Kidney epithelial cell (primary cell): Measurements from ENCODE around the gene XXYLT1. TPM values are rescaled to one million over a fixed set of nuclear protein-coding genes. Genes with fewer than 3 reads are reported as not detected.

ENCODE experiments used
- DNase-seq: peaks from one replicate; pipeline ENCODE4 v3.0.0-alpha.2; 2010; ENCODE audit warnings: low read depth
- H3K27me3 ChIP-seq: 2 replicates; pipeline ENCODE4 v1.6.0; 2011; ENCODE audit warnings: low read length; ENCODE audit not compliant: control insufficient read depth, insufficient read depth
- H3K36me3 ChIP-seq: 2 replicates; pipeline ENCODE4 v1.5.1; 2011; ENCODE audit warnings: low read length; ENCODE audit not compliant: control insufficient read depth, insufficient read depth
- H3K4me3 ChIP-seq: 2 replicates; pipeline ENCODE4 v1.5.1; 2011; ENCODE audit warnings: low read depth, mild to moderate bottlenecking, control low read depth, low read length
- total RNA-seq: library from RNA; depleted of rRNA; stranded (reverse); fragments of >200 nt; gene quantifications from 2 replicates; pipeline ENCODE4 v1.2.3, GENCODE V29; 2015
- TF ChIP-seq, protein P1 (sequence below): IDR thresholded peaks from 2 replicates; pipeline ENCODE4 v1.5.1; 2011; ENCODE audit warnings: mild to moderate bottlenecking, moderate library complexity, low read length, control low read depth, inconsistent platforms; ENCODE audit not compliant: insufficient read depth, poor library complexity, severe bottlenecking

The XXYLT1 gene
- total RNA-seq, 1 donor from 2014 or later = 18.7 TPM

GRCh38 chr3:195096484-195097330 lies 174.3 kb downstream of the XXYLT1 start:
- DNase-seq = no peak
- Histone ChIP-seq H3K27me3 (no peaks in the 10 kb centered on the region), H3K36me3 (no peaks in the 10 kb centered on the region), H3K4me3 (no peak overlapping the region)
- TF ChIP-seq, protein P1, sequence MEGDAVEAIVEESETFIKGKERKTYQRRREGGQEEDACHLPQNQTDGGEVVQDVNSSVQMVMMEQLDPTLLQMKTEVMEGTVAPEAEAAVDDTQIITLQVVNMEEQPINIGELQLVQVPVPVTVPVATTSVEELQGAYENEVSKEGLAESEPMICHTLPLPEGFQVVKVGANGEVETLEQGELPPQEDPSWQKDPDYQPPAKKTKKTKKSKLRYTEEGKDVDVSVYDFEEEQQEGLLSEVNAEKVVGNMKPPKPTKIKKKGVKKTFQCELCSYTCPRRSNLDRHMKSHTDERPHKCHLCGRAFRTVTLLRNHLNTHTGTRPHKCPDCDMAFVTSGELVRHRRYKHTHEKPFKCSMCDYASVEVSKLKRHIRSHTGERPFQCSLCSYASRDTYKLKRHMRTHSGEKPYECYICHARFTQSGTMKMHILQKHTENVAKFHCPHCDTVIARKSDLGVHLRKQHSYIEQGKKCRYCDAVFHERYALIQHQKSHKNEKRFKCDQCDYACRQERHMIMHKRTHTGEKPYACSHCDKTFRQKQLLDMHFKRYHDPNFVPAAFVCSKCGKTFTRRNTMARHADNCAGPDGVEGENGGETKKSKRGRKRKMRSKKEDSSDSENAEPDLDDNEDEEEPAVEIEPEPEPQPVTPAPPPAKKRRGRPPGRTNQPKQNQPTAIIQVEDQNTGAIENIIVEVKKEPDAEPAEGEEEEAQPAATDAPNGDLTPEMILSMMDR = no peak

- Histone ChIP-seq H3K27me3 (no peaks in the 10 kb centered on the region), H3K4me3 (no peak overlapping the region), H3K36me3 (no peaks in the 10 kb centered on the region)
- no peak for DNase-seq
- TF ChIP-seq, protein P1 = no peak
Measured at GRCh38 chr3:195096053-195096452, 174.9 kb downstream of the XXYLT1 start.

DNA sequence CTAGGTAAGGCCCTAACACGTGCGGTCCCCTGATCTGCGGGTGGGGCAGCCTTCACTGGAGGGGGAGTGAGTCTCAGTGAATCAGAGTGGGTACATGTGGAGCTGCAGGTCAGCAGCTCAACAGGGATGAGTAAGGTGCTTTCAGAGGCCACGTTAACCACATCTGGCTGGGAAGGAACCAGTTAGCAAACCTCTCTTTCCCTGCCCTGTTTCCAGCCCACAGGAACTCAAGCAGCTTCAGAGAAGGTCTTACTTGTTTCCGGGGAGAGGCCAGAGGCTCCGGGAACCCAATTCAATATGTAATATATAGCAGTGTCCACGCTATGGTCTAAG lies 175.3 kb downstream of the XXYLT1 start:
- TF ChIP-seq, protein P1 = no peak
- no peak for DNase-seq
- Histone ChIP-seq H3K4me3 (no peak overlapping the region), H3K36me3 (no peaks in the 10 kb centered on the region), H3K27me3 (no peaks in the 10 kb centered on the region)

DNA sequence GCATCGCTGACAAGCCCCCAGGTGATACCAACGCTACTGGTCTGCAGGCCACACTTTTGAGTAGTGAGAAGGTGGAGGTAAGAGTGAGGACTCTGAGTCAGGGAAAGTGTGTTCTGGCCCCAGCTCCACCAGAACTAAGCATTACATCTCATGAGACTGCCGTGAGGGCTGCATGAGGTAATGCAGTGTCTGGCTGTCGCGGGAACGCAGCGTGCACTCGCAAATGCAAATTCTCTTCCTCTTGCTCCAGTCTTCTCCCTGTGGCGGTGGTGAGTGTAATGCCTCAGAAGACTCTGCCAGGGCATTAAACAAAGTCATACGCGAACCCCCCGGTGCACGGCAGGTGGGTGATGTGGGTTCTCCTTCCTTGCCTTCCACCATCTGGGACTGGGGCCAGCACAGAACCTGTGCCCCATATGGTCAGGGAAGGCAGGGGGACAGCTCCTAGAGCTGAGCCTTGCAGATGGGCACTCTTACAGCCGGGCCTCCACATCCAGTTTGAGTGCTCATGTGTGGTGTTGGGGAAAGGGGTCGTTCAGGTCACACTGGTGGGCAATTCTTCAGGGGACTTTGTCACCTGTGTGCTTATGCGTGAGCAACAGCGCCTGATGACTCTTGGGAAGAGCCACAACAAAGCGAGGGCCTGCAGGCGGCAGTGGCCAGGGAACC lies 175.8 kb downstream of the XXYLT1 start:
- Histone ChIP-seq H3K4me3 (no peak overlapping the region), H3K27me3 (no peaks in the 10 kb centered on the region), H3K36me3 (no peaks in the 10 kb centered on the region)
- TF ChIP-seq, protein P1 = no peak
- no peak for DNase-seq

DNA sequence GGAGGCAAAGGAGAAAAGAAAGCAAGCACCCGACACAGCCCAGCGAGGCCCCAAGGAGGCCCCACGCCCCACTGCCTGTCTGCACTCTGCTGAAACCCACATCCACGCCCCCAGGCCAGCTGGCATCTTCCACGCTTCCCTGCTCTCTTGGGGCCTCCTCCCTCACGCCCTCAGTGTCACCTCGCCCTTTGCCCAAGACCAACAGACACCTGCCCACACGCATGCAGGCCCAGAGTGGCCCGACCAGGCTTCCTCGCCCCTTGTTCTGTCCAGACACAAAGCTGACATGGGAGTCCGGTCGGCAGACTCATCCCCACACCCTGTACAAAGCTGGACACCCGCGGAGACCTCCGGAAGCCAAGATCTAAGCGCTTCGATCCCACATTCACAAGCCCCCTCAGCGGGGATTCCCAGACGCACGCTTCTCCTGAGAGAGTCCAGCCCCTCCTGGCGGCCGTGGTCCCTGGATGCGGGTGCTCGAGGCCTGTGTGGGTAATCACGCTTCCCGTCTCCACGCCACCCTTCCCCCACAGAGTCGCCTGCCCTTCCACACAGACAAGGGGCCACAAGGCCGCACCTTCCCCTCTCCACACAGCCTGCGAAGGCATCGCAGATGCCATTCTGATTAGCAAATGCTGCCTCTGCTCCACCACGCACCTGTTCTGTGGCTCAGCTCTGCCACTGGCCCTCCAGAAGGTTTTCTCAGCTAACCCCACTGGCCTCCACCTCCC lies 176.6 kb downstream of the XXYLT1 start:
- TF ChIP-seq, protein P1 = peak; percentile 25
- no peak for DNase-seq
- H3K27me3 ChIP-seq = no peaks in the 10 kb centered on the region
- no peaks in the 10 kb centered on the region for H3K36me3 ChIP-seq
- no peak overlapping the region for H3K4me3 ChIP-seq
